GM23338 (cell line): ENCODE results near the gene SLC45A1. TPM values are rescaled to one million over a fixed set of nuclear protein-coding genes. Genes with fewer than 3 reads are reported as not detected.

Source experiments
- ATAC-seq: fragments of 200-7000 bp; cut with Tn5 transposase; 3 replicates; pipeline ENCODE4 v1.9.1; 2020
- DNase-seq: peaks from one replicate; pipeline ENCODE4 v3.0.0-alpha.2; 2015; ENCODE audit warnings: low spot score
- H2AFZ ChIP-seq: fragments of 200-600 bp; sonication (generic); 2 replicates; pipeline ENCODE4 v1.8.0; 2016; ENCODE audit warnings: antibody characterized with exemption, mild to moderate bottlenecking, moderate library complexity
- H3F3A ChIP-seq: fragments of 200-600 bp; sonication (generic); replicated peaks from 2 replicates; pipeline ENCODE4 v1.8.0; 2017; ENCODE audit warnings: antibody characterized with exemption, mixed run types, low read depth
- H3K27ac ChIP-seq: fragments of 200-600 bp; sonication (generic); 2 replicates; pipeline ENCODE4 v1.6.1; 2016; ENCODE audit warnings: low read depth
- H3K27me3 ChIP-seq: fragments of 200-600 bp; sonication (generic); 2 replicates; pipeline ENCODE4 v1.8.0; 2016; ENCODE audit warnings: mild to moderate bottlenecking, mixed run types, moderate library complexity; ENCODE audit not compliant: insufficient read depth
- H3K36me3 ChIP-seq: fragments of 200-600 bp; sonication (generic); 2 replicates; pipeline ENCODE4 v1.8.0; 2016; ENCODE audit warnings: mild to moderate bottlenecking; ENCODE audit not compliant: insufficient read depth
- H3K4me1 ChIP-seq: fragments of 200-600 bp; sonication (generic); 2 replicates; pipeline ENCODE4 v1.8.0; 2016; ENCODE audit warnings: mild to moderate bottlenecking, moderate library complexity; ENCODE audit not compliant: insufficient read depth
- H3K4me2 ChIP-seq: fragments of 200-600 bp; sonication (generic); 2 replicates; pipeline ENCODE4 v1.7.1; 2017; ENCODE audit warnings: mixed run types
- H3K4me3 ChIP-seq: fragments of 200-600 bp; sonication (generic); 2 replicates; pipeline ENCODE4 v1.6.1; 2016; ENCODE audit warnings: mixed run types
- H3K79me2 ChIP-seq: fragments of 200-600 bp; sonication (generic); replicated peaks from 2 replicates; pipeline ENCODE4 v1.8.0; 2017; ENCODE audit warnings: mild to moderate bottlenecking; ENCODE audit not compliant: insufficient read depth
- H3K9me2 ChIP-seq: fragments of 200-600 bp; sonication (generic); 2 replicates; pipeline ENCODE4 v1.8.0; 2017; ENCODE audit not compliant: insufficient read depth
- H4K20me1 ChIP-seq: fragments of 200-600 bp; sonication (generic); replicated peaks from 2 replicates; pipeline ENCODE4 v1.8.0; 2017; ENCODE audit warnings: mild to moderate bottlenecking; ENCODE audit not compliant: insufficient read depth
- H3K27ac Mint-ChIP-seq: 2 replicates; pipeline ENCODE4 v1.8.0; 2020; ENCODE audit warnings: inconsistent platforms, mild to moderate bottlenecking, moderate library complexity, mixed read lengths
- H3K27me3 Mint-ChIP-seq: 3 replicates; pipeline ENCODE4 v1.8.0; 2022; ENCODE audit warnings: low read depth, mild to moderate bottlenecking, moderate library complexity, mixed read lengths, inconsistent platforms; ENCODE audit not compliant: insufficient read depth, poor library complexity
- H3K36me3 Mint-ChIP-seq: 3 replicates; pipeline ENCODE4 v1.8.0; 2021; ENCODE audit warnings: low read depth, mild to moderate bottlenecking, inconsistent platforms, moderate library complexity, mixed read lengths
- H3K4me1 Mint-ChIP-seq: 3 replicates; pipeline ENCODE4 v1.8.0; 2020; ENCODE audit warnings: mild to moderate bottlenecking, inconsistent platforms, mixed read lengths
- H3K4me3 Mint-ChIP-seq: 3 replicates; pipeline ENCODE4 v1.8.0; 2021; ENCODE audit warnings: moderate library complexity, mild to moderate bottlenecking, inconsistent platforms, mixed read lengths
- H3K9me3 Mint-ChIP-seq: 3 replicates; pipeline ENCODE4 v1.8.0; 2020; ENCODE audit warnings: moderate library complexity, mild to moderate bottlenecking, inconsistent platforms, mixed read lengths
- CREB1 ChIP-seq: fragments of 250-450 bp; sonication (Bioruptor Pico); IDR thresholded peaks from 2 replicates; pipeline ENCODE4 v1.5.0; 2020; ENCODE audit warnings: low read depth, mild to moderate bottlenecking, moderate library complexity
- ETS1 ChIP-seq: IDR thresholded peaks from 2 replicates; pipeline ENCODE4 v1.6.1; 2016; ENCODE audit warnings: antibody characterized with exemption
- EZH2 ChIP-seq: fragments of 200-600 bp; sonication (generic); IDR thresholded peaks from one replicate; pipeline ENCODE4 v1.8.0; 2017; ENCODE audit warnings: antibody characterized with exemption, mild to moderate bottlenecking, low read depth; ENCODE audit not compliant: unreplicated experiment
- EZH2phosphoT487 ChIP-seq: fragments of 200-600 bp; sonication (generic); IDR thresholded peaks from one replicate; pipeline ENCODE4 v1.8.1; 2018; ENCODE audit warnings: antibody characterized with exemption; ENCODE audit not compliant: unreplicated experiment
- JUNB ChIP-seq: IDR thresholded peaks from one replicate; pipeline ENCODE4 v1.6.1; 2016; ENCODE audit warnings: antibody characterized with exemption; ENCODE audit not compliant: unreplicated experiment
- NANOG ChIP-seq: IDR thresholded peaks from 2 replicates; pipeline ENCODE4 v1.6.1; 2016; ENCODE audit warnings: antibody characterized with exemption, borderline replicate concordance
- POLR2AphosphoS5 ChIP-seq: IDR thresholded peaks from 2 replicates; pipeline ENCODE4 v1.6.1; 2016; ENCODE audit warnings: antibody characterized with exemption, low read depth
- STAT1 ChIP-seq: IDR thresholded peaks from one replicate; pipeline ENCODE4 v1.6.1; 2016; ENCODE audit warnings: antibody characterized with exemption; ENCODE audit not compliant: unreplicated experiment
- ZNF114 ChIP-seq: fragments of 250-450 bp; sonication (Bioruptor Pico); IDR thresholded peaks from 2 replicates; pipeline ENCODE4 v1.5.0; 2020; ENCODE audit warnings: mild to moderate bottlenecking, moderate library complexity
- ZNF331 ChIP-seq: fragments of 250-450 bp; sonication (Bioruptor Pico); IDR thresholded peaks from 2 replicates; pipeline ENCODE4 v1.5.0; 2020; ENCODE audit warnings: low read depth, mild to moderate bottlenecking, moderate library complexity
- ZNF462 ChIP-seq: fragments of 250-450 bp; sonication (Bioruptor Pico); IDR thresholded peaks from 2 replicates; pipeline ENCODE4 v1.5.0; 2020; ENCODE audit warnings: mild to moderate bottlenecking, moderate library complexity
- polyA plus RNA-seq: library from polyadenylated mRNA; unstranded; fragments of >200 nt; fragmentation: Nextera tagmentation; extraction: Ambion mirVana; gene quantifications from 2 replicates; pipeline ENCODE4 v1.2.1, GENCODE V29; 2016
- total RNA-seq: library from RNA; depleted of rRNA; stranded (reverse); fragments of >200 nt; shearing (Covaris generic); gene quantifications from 2 replicates; pipeline ENCODE4 v1.2.3, GENCODE V29; 2014
- TF ChIP-seq, protein P1 (sequence below): IDR thresholded peaks from one replicate; pipeline ENCODE4 v1.6.1; 2018; ENCODE audit warnings: antibody characterized with exemption; ENCODE audit not compliant: unreplicated experiment

The SLC45A1 gene
- total and polyA plus RNA-seq, 2 experiments from 2014 or later, result 1.3 to 2.3 TPM

DNA sequence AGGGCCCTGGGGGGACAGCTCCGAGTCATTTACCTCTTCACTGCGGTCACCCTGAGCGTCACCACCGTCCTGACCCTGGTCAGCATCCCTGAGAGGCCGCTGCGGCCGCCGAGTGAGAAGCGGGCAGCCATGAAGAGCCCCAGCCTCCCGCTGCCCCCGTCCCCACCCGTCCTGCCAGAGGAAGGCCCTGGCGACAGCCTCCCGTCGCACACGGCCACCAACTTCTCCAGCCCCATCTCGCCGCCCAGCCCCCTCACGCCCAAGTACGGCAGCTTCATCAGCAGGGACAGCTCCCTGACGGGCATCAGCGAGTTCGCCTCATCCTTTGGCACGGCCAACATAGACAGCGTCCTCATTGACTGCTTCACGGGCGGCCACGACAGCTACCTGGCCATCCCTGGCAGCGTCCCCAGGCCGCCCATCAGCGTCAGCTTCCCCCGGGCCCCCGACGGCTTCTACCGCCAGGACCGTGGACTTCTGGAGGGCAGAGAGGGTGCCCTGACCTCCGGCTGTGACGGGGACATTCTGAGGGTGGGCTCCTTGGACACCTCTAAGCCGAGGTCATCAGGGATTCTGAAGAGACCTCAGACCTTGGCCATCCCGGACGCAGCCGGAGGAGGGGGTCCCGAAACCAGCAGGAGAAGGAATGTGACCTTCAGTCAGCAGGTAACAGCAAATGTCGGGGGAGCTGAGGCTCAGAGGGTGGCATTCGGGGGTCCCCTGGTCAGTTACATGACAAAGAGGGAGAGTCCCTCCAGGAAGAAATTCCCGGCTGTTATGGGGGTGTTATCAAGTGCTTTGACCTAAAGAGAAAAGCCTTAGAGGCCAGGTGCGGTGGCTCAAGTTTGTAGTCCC, 12.6 kb downstream of the SLC45A1 start (continued):
- TF ChIP-seq JUNB (no peak), CREB1 (no peak), ZNF114 (CRISPR knock-in tag) (no peak), POLR2AphosphoS5 (no peak), ETS1 (no peak), NANOG (no peak), STAT1 (no peak)
- TF ChIP-seq, protein P1, sequence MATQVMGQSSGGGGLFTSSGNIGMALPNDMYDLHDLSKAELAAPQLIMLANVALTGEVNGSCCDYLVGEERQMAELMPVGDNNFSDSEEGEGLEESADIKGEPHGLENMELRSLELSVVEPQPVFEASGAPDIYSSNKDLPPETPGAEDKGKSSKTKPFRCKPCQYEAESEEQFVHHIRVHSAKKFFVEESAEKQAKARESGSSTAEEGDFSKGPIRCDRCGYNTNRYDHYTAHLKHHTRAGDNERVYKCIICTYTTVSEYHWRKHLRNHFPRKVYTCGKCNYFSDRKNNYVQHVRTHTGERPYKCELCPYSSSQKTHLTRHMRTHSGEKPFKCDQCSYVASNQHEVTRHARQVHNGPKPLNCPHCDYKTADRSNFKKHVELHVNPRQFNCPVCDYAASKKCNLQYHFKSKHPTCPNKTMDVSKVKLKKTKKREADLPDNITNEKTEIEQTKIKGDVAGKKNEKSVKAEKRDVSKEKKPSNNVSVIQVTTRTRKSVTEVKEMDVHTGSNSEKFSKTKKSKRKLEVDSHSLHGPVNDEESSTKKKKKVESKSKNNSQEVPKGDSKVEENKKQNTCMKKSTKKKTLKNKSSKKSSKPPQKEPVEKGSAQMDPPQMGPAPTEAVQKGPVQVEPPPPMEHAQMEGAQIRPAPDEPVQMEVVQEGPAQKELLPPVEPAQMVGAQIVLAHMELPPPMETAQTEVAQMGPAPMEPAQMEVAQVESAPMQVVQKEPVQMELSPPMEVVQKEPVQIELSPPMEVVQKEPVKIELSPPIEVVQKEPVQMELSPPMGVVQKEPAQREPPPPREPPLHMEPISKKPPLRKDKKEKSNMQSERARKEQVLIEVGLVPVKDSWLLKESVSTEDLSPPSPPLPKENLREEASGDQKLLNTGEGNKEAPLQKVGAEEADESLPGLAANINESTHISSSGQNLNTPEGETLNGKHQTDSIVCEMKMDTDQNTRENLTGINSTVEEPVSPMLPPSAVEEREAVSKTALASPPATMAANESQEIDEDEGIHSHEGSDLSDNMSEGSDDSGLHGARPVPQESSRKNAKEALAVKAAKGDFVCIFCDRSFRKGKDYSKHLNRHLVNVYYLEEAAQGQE, result no peak

DNA sequence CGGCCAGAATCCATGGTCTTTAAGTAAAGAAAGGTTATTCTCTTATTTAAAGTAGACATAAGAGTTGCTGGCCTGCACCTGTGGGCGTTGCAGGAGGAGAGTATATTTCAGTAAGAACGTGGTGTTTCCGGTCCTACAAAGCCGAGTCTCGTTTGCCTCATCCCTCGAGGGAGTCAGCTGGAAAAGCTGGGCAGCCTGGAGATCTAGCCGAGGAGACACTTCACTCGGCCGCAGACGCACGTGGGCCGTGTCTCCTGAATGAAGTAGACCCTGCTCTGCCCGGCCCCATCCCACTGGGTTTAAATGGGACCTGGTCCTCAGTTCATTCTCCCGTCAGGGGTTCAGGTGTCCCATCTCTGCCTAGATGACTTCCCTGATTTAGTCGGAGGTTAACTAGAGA, 14.9 kb downstream of the SLC45A1 start:
- Histone ChIP-seq H3F3A (no peaks in the 10 kb centered on the region), H3K4me3 (no peak overlapping the region), H3K27ac (no peak overlapping the region), H3K27me3 (no peaks in the 10 kb centered on the region), H3K79me2 (no peaks in the 10 kb centered on the region), H2AFZ (no peak overlapping the region), H3K9me2 (no peaks in the 10 kb centered on the region), H3K4me1 (no peaks in the 10 kb centered on the region), H3K4me2 (no peak overlapping the region), H4K20me1 (no peaks in the 10 kb centered on the region), H3K36me3 (no peaks in the 10 kb centered on the region)
- Mint-ChIP-seq H3K4me3 (no peak overlapping the region), H3K9me3 (peaks cover 3% of the 10 kb centered on the region; the same call in 1 of the 3 replicates), H3K27ac (no peak overlapping the region), H3K4me1 (no peaks in the 10 kb centered on the region; the same call in 2 of the 3 replicates), H3K27me3 (peaks cover 8% of the 10 kb centered on the region), H3K36me3 (peaks cover 7% of the 10 kb centered on the region)
- DNase-seq (no peak), ATAC-seq (no peak)
- TF ChIP-seq NANOG (no peak), JUNB (no peak), EZH2phosphoT487 (no peak), STAT1 (no peak), ZNF331 (no peak), ZNF462 (no peak), ZNF114 (CRISPR knock-in tag) (no peak), EZH2 (no peak)
